Panc1 (cell line): ENCODE data around the gene SMIM21. TPM values are rescaled to one million over a fixed set of nuclear protein-coding genes. Genes with fewer than 3 reads are reported as not detected.

Source experiments
- ATAC-seq: fragments of 200-7000 bp; cut with Tn5 transposase; 2 replicates; pipeline ENCODE4 v1.9.1; 2020; ENCODE audit warnings: mild to moderate bottlenecking, moderate library complexity
- BruUV-seq: library from RNA; stranded (reverse); fragments of 400-500 nt; replicated peaks from 2 replicates; lab custom pipeline; 2021; lab: Mats Ljungman, UMichigan
- CTCF ChIA-PET: fragments of 300-600 bp; sonication (Branson Sonifier 250); formaldehyde crosslinking; loops from one replicate; lab custom pipeline; 2022; ENCODE audit warnings: antibody characterized with exemption; lab: Charles Lee
- POLR2A ChIA-PET: fragments of 300-600 bp; sonication (Branson Sonifier 250); formaldehyde crosslinking; loops from one replicate; lab custom pipeline; 2022; ENCODE audit warnings: antibody characterized with exemption; lab: Charles Lee
- DNase-seq: peaks from one replicate; pipeline ENCODE4 v3.0.0-alpha.2; 2010; ENCODE audit warnings: low read depth, low spot score
- H3K27ac ChIP-seq: 2 replicates; pipeline ENCODE4 v1.5.1; 2011; ENCODE audit warnings: mild to moderate bottlenecking, low read length, inconsistent platforms
- H3K27me3 ChIP-seq: fragments of 200-500 bp; sonication (Bioruptor generic); 2 replicates; pipeline ENCODE4 v1.6.0; 2014; ENCODE audit warnings: low read length, inconsistent platforms; ENCODE audit not compliant: control insufficient read depth, insufficient read depth
- H3K36me3 ChIP-seq: fragments of 200-500 bp; sonication (Bioruptor generic); 2 replicates; pipeline ENCODE4 v1.5.1; 2014; ENCODE audit warnings: inconsistent platforms, mild to moderate bottlenecking, low read length, moderate library complexity; ENCODE audit not compliant: control insufficient read depth, insufficient read depth
- H3K4me1 ChIP-seq: 2 replicates; pipeline ENCODE4 v1.5.1; 2011; ENCODE audit warnings: inconsistent platforms, mild to moderate bottlenecking, low read length, moderate library complexity; ENCODE audit not compliant: control insufficient read depth, insufficient read depth
- H3K4me3 ChIP-seq, 2 experiments: 2 replicates each; pipeline ENCODE4 v1.5.1; 2011 to 2012; ENCODE audit warnings: low read depth in 2 of 2, low read length in 2 of 2, mild to moderate bottlenecking in 2 of 2, inconsistent platforms in 1 of 2, moderate library complexity in 1 of 2
- H3K9me3 ChIP-seq: fragments of 200-500 bp; sonication (Bioruptor generic); 2 replicates; pipeline ENCODE4 v1.5.1; 2014; ENCODE audit warnings: low read depth, mild to moderate bottlenecking, inconsistent platforms, low read length, moderate library complexity; ENCODE audit not compliant: control insufficient read depth, insufficient read depth
- POLR2AphosphoS5 ChIP-seq: IDR thresholded peaks from 2 replicates; pipeline ENCODE4 v1.6.1; 2012; ENCODE audit warnings: mild to moderate bottlenecking, low read depth, low read length, moderate library complexity
- REST ChIP-seq, 2 experiments: IDR thresholded peaks; 2 replicates each; pipeline ENCODE4 v1.6.1; 2011 to 2012; ENCODE audit warnings: low read depth in 2 of 2, control low read depth in 1 of 2, low read length in 1 of 2, mild to moderate bottlenecking in 1 of 2, moderate library complexity in 1 of 2; ENCODE audit not compliant: insufficient read depth in 1 of 2
- SIN3A ChIP-seq: IDR thresholded peaks from 2 replicates; pipeline ENCODE4 v1.6.1; 2012; ENCODE audit warnings: low read depth, mild to moderate bottlenecking, low read length, moderate library complexity, borderline replicate concordance; ENCODE audit not compliant: insufficient read depth
- TCF7L2 ChIP-seq: IDR thresholded peaks from 2 replicates; pipeline ENCODE4 v1.6.1; 2011; ENCODE audit warnings: mild to moderate bottlenecking, low read depth, low read length, inconsistent platforms
- in situ Hi-C: cut with HindIII; loops from 2 replicates; pipeline ENCODE4 v1.10.0; 2016; ENCODE audit warnings: low sequenced_read_pairs, low pct_unique_long_range_greater_than_20kb
- intact Hi-C: fragments of 100-400 bp; cut with micrococcal nuclease; formaldehyde crosslinking; loops from one replicate; pipeline ENCODE4 v1.10.0; 2022; ENCODE audit not compliant: unreplicated experiment
- total RNA-seq: library from RNA; stranded (reverse); gene quantifications from one replicate; pipeline ENCODE4 v1.2.1, GENCODE V29; 2021; ENCODE audit not compliant: unreplicated experiment
- TF ChIP-seq, protein P1 (sequence below): fragments of 450-650 bp; IDR thresholded peaks from 2 replicates; pipeline ENCODE4 v1.5.1; 2017; ENCODE audit warnings: mild to moderate bottlenecking

The SMIM21 gene
- total RNA-seq, 1 experiment from 2014 or later = not detected

- ChIA-PET CTCF (no interaction called here), POLR2A (no interaction called here)
- intact Hi-C loops (no loop called here), in situ Hi-C loops (no loop called here)
- H3K36me3 ChIP-seq = no peaks in the 10 kb centered on the region
- DNase-seq = no peak
- no peaks in the 10 kb centered on the region for H3K4me1 ChIP-seq
- TF ChIP-seq, protein P1, sequence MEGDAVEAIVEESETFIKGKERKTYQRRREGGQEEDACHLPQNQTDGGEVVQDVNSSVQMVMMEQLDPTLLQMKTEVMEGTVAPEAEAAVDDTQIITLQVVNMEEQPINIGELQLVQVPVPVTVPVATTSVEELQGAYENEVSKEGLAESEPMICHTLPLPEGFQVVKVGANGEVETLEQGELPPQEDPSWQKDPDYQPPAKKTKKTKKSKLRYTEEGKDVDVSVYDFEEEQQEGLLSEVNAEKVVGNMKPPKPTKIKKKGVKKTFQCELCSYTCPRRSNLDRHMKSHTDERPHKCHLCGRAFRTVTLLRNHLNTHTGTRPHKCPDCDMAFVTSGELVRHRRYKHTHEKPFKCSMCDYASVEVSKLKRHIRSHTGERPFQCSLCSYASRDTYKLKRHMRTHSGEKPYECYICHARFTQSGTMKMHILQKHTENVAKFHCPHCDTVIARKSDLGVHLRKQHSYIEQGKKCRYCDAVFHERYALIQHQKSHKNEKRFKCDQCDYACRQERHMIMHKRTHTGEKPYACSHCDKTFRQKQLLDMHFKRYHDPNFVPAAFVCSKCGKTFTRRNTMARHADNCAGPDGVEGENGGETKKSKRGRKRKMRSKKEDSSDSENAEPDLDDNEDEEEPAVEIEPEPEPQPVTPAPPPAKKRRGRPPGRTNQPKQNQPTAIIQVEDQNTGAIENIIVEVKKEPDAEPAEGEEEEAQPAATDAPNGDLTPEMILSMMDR = no peak
- TF ChIP-seq SIN3A (no peak), TCF7L2 (no peak), REST (IDR thresholded peaks at IDR 0.05; ENCODE audit: insufficient read depth in 1 of 2, low read depth in 2 of 2, low read length in 1 of 2) (no peak), POLR2AphosphoS5 (no peak)
- H3K27me3 ChIP-seq = peaks cover 3% of the 10 kb centered on the region
- no peak for ATAC-seq
- H3K27ac ChIP-seq = no peak overlapping the region
- BruUV-seq = no TSS peak
- H3K4me3 ChIP-seq = no peak overlapping the region
- H3K9me3 ChIP-seq = no peaks in the 10 kb centered on the region
These were observed 44.3 kb upstream of the SMIM21 start for GRCh38 chr18:75471850-75472249.

DNA sequence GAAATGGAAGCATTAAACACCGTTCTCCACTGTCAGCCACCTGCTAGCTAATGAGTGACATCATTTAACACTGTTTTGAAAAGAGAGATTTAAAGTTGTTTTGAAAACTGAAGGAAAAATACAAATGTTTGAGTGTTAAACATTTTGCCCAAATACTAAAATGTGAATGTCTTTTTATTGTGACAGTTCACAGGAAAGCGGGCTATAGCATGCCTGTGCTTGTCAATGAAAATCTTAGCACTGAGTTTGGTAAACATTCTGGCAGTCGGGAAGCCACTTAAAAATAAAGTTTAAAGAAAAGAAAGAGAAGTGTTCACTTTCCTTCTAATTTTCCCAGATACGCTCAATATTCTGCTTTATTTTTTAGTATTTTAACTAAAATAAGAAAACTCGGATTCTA lies 40.3 kb upstream of the SMIM21 start:
- intact Hi-C loops (no loop called here), in situ Hi-C loops (no loop called here)
- ATAC-seq = no peak
- DNase-seq = no peak
- no peak for TF ChIP-seq TCF7L2
- TF ChIP-seq SIN3A = no peak
- TF ChIP-seq, protein P1 = no peak
- TF ChIP-seq POLR2AphosphoS5 = no peak
- TF ChIP-seq REST (IDR thresholded peaks at IDR 0.05; ENCODE audit: insufficient read depth in 1 of 2, low read depth in 2 of 2, low read length in 1 of 2) = no peak
- Histone ChIP-seq H3K36me3 (no peaks in the 10 kb centered on the region), H3K27ac (no peak overlapping the region), H3K9me3 (no peaks in the 10 kb centered on the region), H3K4me3 (no peak overlapping the region), H3K4me1 (no peaks in the 10 kb centered on the region), H3K27me3 (peaks cover 3% of the 10 kb centered on the region)
- POLR2A ChIA-PET = interaction anchor here (0.6 kb wide), 1 partner anchor 17 kb away, joined by 3 read pairs; no protein-coding TSS in a partner anchor
- no TSS peak for BruUV-seq
- CTCF ChIA-PET = no interaction called here
